Measurements from ENCODE around the gene ANKS1B.

The ANKS1B gene

DNA sequence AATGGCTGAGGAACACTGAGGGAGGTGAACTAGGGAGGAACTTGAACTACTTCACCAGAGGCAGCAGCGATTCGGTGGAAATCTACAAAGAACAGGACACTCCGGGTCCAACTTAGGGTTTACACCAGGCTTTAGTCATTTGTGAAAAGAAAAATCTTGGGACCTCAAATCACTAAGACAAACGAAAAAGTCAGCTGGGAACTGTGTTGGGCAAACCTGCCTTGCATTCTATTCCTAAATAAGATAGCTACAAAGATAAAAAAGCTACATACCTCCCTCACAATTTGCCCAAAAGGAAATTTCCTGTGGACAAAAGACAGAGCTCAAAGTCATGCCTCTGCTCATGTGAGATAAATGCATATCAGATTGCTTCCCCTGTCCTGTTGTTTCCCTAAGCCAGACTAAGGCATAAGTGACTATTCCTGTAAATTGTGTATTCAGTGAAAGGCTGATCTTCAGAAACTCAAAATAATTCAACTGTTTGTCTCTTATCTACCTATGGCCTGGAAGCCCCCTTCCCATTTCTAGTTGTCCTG is 1233.1 kb downstream of the ANKS1B start:
- TF ChIP-seq CTCF (conservative IDR thresholded peaks at IDR 0.05; ENCODE audit: low read depth, low read length) = no peak
- DNase-seq (ENCODE audit: low read depth) = peak; percentile 7
- H3K4me3 ChIP-seq (ENCODE audit: low read depth, low read length) = no peak overlapping the region

GRCh38 chr12:98750511-98750910 is 1234.2 kb downstream of the ANKS1B start:
- no peak for TF ChIP-seq CTCF (conservative IDR thresholded peaks at IDR 0.05; ENCODE audit: low read depth, low read length)
- DNase-seq (ENCODE audit: low read depth) = peak; percentile 20
- H3K4me3 ChIP-seq (ENCODE audit: low read depth, low read length) = no peak overlapping the region

DNA sequence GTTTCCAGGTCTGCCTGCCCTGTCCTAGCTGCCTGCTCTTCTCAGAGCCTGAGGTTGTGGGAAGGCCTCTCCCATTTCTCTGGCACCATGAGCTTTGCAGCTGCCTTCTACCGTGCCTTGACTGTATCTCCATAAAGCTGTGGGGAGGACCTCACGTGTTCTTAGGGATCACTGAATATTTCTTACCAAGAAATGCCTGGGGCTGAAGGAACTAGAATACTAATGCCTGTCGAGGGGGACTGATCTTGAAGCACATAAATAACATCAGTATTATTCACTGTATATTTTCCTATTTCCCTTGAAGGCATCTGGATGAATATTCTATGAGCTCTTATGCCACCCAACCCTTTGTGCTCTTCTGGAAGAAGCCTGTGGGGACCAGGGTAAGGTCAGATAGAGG is 1236.3 kb downstream of the ANKS1B start:
- TF ChIP-seq CTCF (conservative IDR thresholded peaks at IDR 0.05; ENCODE audit: low read depth, low read length) = no peak
- no peak for DNase-seq (ENCODE audit: low read depth)
- H3K4me3 ChIP-seq (ENCODE audit: low read depth, low read length) = no peak overlapping the region

DNA sequence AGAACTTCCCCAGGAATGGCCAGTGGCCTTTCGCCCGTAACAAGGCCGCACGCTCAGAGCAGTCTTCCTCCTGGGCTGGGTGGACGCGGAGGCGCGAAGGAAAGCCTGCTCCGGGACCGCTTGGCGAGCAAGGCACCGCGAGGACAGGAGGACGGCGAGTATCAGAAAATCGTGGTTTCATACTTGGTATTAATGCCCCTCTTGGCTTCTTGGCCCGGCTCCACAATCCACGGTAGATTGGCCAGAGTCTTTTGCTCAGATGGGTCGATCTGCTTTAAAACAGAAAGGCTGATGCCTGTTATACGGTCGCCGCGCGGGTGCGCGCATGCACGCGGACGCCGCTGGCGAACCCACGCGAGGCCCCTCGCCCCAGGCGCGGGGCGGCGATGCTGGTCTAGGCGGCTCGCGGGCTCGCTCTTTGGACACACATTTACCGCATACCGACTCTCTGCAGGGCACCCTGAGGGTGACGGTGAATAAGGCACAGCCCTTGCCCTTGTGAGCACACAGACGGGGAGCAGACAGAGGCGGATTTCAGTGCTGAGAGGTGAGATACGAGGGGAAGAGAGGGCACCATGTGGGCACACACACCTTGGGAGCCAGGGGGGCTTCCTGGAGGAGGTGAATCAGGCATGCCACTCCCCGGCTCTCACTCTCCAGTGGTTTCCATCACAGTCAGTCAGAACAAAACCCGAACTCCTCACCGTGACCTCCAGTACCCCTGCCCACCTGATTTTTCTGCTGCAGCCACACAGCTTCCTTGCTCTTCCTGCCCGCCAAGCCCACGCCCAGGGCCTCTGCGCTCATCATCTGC is 1239.0 kb downstream of the ANKS1B start:
- peak; percentile 36 for DNase-seq (ENCODE audit: low read depth)
- no peak for TF ChIP-seq CTCF (conservative IDR thresholded peaks at IDR 0.05; ENCODE audit: low read depth, low read length)
- peak overlapping the region; percentile 61 for H3K4me3 ChIP-seq (ENCODE audit: low read depth, low read length)

GRCh38 chr12:98744680-98745079 is 1240.1 kb downstream of the ANKS1B start:
- H3K4me3 ChIP-seq (ENCODE audit: low read depth, low read length) = no peak overlapping the region
- DNase-seq (ENCODE audit: low read depth) = peak; percentile 60
- no peak for TF ChIP-seq CTCF (conservative IDR thresholded peaks at IDR 0.05; ENCODE audit: low read depth, low read length)

GRCh38 chr12:98743362-98743953 is 1241.3 kb downstream of the ANKS1B start:
- peak; percentile 63 for DNase-seq (ENCODE audit: low read depth)
- TF ChIP-seq CTCF (conservative IDR thresholded peaks at IDR 0.05; ENCODE audit: low read depth, low read length) = peak; percentile 90

More at GRCh38 chr12:98743362-98743953, 1241.3 kb downstream of the ANKS1B start:
- H3K4me3 ChIP-seq (ENCODE audit: low read depth, low read length) = no peak overlapping the region

All from choroid plexus epithelial cell (primary cell).